NCI-H146 (cell line): ENCODE results near the gene SKI.

ENCODE experiments used
- DNase-seq: peaks from one replicate; lab custom pipeline; 2025; lab: John Stamatoyannopoulos, UW

The SKI gene

GRCh38 chr1:2229911-2230731, 2.0 kb downstream of the SKI start:
- DNase-seq: no peak

GRCh38 chr1:2230781-2231531, 2.8 kb downstream of the SKI start:
- DNase-seq: no peak

GRCh38 chr1:2231532-2232254, 3.6 kb downstream of the SKI start:
- DNase-seq: no peak

GRCh38 chr1:2232255-2232915, 4.3 kb downstream of the SKI start:
- DNase-seq: no peak

- DNase-seq: no peak
These were observed 4.9 kb downstream of the SKI start for GRCh38 chr1:2232916-2233438.

DNA sequence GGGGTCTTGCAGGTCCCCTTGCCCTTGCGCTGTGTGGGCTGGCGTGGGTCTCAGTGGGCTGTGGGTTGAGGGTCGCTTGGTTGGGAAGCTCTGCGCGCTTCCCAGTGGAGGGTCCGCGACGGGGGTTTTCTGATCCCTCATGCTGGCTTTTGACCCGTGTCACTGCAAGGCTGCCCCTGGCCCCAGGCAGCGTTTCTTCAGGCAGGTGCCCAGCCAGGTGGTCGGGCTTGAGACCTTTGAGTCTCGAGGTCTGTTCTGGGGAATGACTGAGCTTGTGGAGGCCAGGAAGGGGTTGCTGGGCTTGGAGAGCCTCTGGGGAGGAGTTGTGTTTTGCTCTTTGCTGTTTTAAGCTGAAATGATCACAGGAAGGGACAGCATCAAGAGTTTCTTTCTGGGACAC, 5.3 kb downstream of the SKI start:
- no peak for DNase-seq

DNA sequence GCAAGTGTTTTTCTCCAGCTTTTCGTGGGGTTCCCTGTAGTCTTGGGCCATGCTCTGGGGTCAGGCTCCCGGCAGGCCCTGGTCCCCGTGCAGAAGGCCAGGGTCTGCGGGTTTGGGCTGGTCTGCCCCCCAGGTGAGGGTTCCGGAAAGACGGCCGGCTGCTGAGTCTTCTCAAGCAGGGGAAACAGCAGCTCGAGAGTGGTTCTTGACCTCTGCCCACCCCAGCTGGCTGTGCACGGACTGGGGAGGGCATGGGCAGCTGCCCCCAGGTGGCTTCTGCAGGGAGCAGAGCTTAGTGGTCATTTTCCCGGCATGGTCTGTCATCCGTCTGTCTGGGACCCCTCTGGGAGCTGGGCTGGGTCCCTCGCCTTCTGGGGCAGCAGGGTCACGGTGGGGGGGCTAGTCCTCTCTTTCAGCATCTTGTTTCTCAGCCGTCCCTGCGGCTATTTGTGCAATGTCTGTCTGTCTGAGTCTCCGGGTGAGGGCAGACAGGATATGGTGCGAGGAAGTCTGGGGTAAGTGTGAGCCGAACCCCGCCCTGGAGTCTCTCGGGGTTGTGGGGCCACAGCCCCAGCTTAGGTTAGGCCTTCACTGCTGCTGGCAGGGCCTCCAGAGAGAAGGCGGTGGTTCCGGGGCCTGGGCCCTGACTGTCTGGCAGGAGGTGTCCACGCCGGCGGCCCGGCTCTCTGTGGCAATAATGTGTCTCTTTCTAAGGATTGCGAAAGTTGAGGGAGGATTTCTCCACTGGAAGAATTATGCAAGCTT, 6.1 kb downstream of the SKI start:
- no peak for DNase-seq

DNA sequence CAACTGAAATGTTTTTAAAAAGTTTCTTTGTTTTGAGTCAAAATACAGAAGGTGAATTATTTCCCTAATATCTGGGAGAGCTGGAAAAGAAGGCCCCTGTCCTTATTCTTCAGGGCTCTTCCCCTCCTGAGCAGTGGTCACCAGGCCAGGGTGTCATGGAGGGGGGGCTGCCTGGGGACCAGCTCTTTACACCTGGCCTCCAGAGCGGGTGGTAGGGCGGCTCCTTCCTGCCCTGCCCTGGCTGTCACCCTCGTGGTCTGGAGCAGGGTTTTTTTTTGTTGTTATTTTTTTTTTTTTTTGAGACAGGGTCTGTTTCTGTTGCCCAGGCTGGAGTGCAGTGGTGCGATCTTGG, 6.6 kb downstream of the SKI start:
- no peak for DNase-seq

DNA sequence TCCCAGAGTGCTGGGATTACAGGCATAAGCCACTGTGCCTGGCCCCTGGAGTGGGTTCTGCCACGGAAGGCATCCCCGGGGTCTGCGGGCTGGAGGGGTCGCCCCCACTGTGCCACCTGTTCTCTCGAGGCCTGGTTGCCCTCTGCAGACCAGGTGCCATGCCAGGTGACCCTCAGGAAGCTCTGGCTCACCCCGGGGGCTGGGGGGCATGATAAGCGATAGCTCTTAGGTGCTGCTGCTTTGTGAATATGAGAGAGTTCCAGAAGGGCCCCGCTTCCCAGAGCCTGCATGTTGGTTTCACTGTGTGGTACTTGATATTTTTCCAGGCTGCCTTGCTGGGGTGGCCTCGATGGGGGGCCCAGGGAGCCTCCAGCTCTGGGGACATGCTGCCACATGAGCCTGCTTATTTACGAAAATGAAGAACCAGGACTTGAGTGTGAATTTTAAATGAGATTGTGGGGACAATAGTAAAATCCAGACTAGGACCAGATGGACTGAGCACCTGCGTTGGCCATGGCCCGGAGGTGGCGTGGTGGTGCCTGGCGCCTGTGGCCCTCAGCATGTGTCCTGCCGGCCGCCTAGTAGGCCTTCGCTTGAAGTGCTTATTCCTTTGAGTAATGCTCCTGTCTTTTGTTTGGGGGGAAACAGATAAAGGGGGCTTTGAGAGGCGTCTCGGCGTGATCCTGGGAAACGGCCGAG, 7.3 kb downstream of the SKI start:
- DNase-seq: no peak

GRCh38 chr1:2236695-2237677, 8.9 kb downstream of the SKI start:
- peak; percentile 5 for DNase-seq

- no peak for DNase-seq
These were observed 9.7 kb downstream of the SKI start for GRCh38 chr1:2237773-2238172.

DNA sequence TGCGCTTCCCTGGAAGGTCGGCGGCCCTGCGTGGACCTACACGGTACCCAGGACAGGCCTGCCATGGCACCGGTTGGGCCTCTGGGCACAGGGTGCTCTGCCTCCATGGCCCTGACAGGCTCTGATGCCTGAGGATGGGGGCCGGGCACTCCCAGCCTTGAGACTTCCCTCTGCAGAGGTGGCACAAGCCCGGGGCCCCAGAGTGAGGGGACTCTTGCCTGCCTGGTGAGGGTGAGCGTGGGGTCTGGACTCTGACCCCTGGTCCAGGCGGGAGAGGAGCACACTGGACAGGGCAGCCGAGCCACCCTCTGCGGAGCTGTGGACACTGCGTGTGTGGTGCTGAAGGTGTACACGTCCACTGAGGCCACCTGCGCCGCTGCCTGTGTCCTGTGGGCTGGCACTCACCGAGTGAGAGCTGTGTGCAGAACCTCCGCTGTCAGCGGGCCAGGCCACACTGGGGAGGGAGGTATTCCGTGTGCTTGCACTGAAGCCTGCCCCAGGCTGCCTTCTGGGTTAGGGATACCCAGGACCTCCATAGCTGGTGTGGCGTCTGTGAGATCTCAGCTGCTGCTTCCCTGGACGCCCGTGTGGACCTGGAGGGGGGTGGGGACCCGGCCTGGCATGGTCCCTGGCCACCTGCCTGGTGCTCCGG, 10.4 kb downstream of the SKI start:
- DNase-seq: no peak

GRCh38 chr1:2239013-2239370, 10.9 kb downstream of the SKI start:
- DNase-seq: no peak

- DNase-seq: no peak
These were observed 11.4 kb downstream of the SKI start for GRCh38 chr1:2239384-2239985.

GRCh38 chr1:2240270-2241156, 12.4 kb downstream of the SKI start:
- no peak for DNase-seq

DNA sequence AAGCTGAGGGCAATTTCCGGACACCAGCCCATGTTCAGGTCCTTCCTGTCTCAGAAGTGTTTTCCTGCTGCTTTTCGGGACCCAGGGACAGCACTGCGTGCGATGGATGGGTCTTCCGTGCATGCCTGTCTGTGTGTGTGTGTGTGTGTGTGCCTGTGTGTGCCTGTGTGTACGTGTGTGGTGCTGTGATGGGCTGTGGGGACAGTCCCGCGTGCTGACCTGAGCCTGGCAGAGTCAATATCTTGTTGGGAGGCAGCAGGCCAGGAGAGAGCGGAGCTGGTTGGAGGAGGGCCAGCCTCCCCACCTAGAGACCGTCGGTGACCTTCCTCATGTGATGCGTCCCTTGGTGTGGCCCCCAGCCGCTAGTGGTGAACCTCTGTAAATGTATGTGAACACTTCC, 13.7 kb downstream of the SKI start:
- no peak for DNase-seq
